IMR-90 (cell line): ENCODE data around the gene CAPZA2. TPM values are rescaled to one million over a fixed set of nuclear protein-coding genes. Genes with fewer than 3 reads are reported as not detected.

Source experiments
- ATAC-seq: fragments of 200-7000 bp; cut with Tn5 transposase; 2 replicates; pipeline ENCODE4 v1.9.1; 2020; ENCODE audit warnings: low read depth, mild to moderate bottlenecking, moderate library complexity
- BruUV-seq: library from RNA; stranded (reverse); fragments of 400-500 nt; replicated peaks from 2 replicates; lab custom pipeline; 2021; lab: Mats Ljungman, UMichigan
- CTCF ChIA-PET: fragments of 300-600 bp; formaldehyde crosslinking; extraction: SDS; loops from one replicate; lab custom pipeline; 2021; ENCODE audit warnings: antibody characterized with exemption; lab: Yijun Ruan, JAX
- POLR2A ChIA-PET: fragments of 300-600 bp; sonication (Branson Sonifier 250); formaldehyde crosslinking; loops from one replicate; lab custom pipeline; 2022; ENCODE audit warnings: antibody characterized with exemption; ENCODE audit not compliant: unreplicated experiment; lab: Charles Lee
- DNase-seq: peaks from one replicate; pipeline ENCODE4 v3.0.0; 2013
- H2AFZ ChIP-seq: replicated peaks from 2 replicates; pipeline ENCODE3; 2013; ENCODE audit warnings: low read length, mild to moderate bottlenecking; ENCODE audit not compliant: poor library complexity
- H2AK5ac ChIP-seq: 2 replicates; pipeline ENCODE4 v1.6.1; 2013; ENCODE audit warnings: low read depth, low read length, inconsistent platforms
- H2AK9ac ChIP-seq: replicated peaks from 2 replicates; pipeline ENCODE3; 2013; ENCODE audit warnings: mild to moderate bottlenecking, low read depth, low read length, moderate library complexity; ENCODE audit not compliant: poor library complexity
- H2BK120ac ChIP-seq: 2 replicates; pipeline ENCODE4 v1.6.1; 2013; ENCODE audit warnings: low read depth, low read length, inconsistent platforms
- H2BK15ac ChIP-seq: 3 replicates; pipeline ENCODE4 v1.6.1; 2013; ENCODE audit warnings: low read depth, low read length, inconsistent platforms
- H2BK20ac ChIP-seq: 2 replicates; pipeline ENCODE4 v1.6.1; 2013; ENCODE audit warnings: low read depth, mild to moderate bottlenecking, inconsistent platforms, low read length, moderate library complexity
- H2BK5ac ChIP-seq: 2 replicates; pipeline ENCODE4 v1.6.1; 2013; ENCODE audit warnings: mild to moderate bottlenecking, low read depth, low read length, inconsistent platforms; ENCODE audit not compliant: poor library complexity, severe bottlenecking
- H3K14ac ChIP-seq: replicated peaks from 2 replicates; pipeline ENCODE4 v1.6.1; 2013; ENCODE audit warnings: low read depth, low read length, inconsistent platforms
- H3K18ac ChIP-seq: 2 replicates; pipeline ENCODE4 v1.6.1; 2013; ENCODE audit warnings: low read depth, low read length, control low read depth
- H3K23ac ChIP-seq: 2 replicates; pipeline ENCODE4 v1.6.1; 2013; ENCODE audit warnings: low read depth, low read length, inconsistent platforms
- H3K27ac ChIP-seq: 2 replicates; pipeline ENCODE4 v1.5.1; 2013; ENCODE audit warnings: mild to moderate bottlenecking, control low read depth, low read length; ENCODE audit not compliant: insufficient read depth
- H3K27me3 ChIP-seq: 2 replicates; pipeline ENCODE4 v1.6.1; 2013; ENCODE audit warnings: low read length; ENCODE audit not compliant: control insufficient read depth, insufficient read depth
- H3K36me3 ChIP-seq: 2 replicates; pipeline ENCODE4 v1.6.1; 2013; ENCODE audit warnings: low read length, mixed read lengths; ENCODE audit not compliant: control insufficient read depth, insufficient read depth
- H3K4ac ChIP-seq: 2 replicates; pipeline ENCODE4 v1.6.1; 2013; ENCODE audit warnings: low read depth, low read length, inconsistent platforms
- H3K4me1 ChIP-seq: 2 replicates; pipeline ENCODE4 v1.6.1; 2013; ENCODE audit warnings: low read length, mixed read lengths; ENCODE audit not compliant: control insufficient read depth, insufficient read depth
- H3K4me2 ChIP-seq: 2 replicates; pipeline ENCODE4 v1.6.1; 2013; ENCODE audit warnings: low read depth, mild to moderate bottlenecking, control low read depth, low read length, moderate library complexity
- H3K4me3 ChIP-seq: 2 replicates; pipeline ENCODE4 v1.5.1; 2013; ENCODE audit warnings: low read depth, mild to moderate bottlenecking, control low read depth, low read length, moderate library complexity; ENCODE audit not compliant: insufficient read depth
- H3K56ac ChIP-seq: 2 replicates; pipeline ENCODE4 v1.6.1; 2013; ENCODE audit warnings: low read length, inconsistent platforms; ENCODE audit not compliant: insufficient read depth; ENCODE audit errors: extremely low read depth
- H3K79me1 ChIP-seq, 2 experiments: 2 replicates each; pipeline ENCODE4 v1.6.1; 2013; ENCODE audit warnings: low read length in 2 of 2, inconsistent platforms in 1 of 2, low read depth in 1 of 2
- H3K9ac ChIP-seq: 2 replicates; pipeline ENCODE4 v1.6.1; 2013; ENCODE audit warnings: low read depth, low read length, control low read depth
- H3K9me1 ChIP-seq: 2 replicates; pipeline ENCODE4 v1.6.1; 2013; ENCODE audit warnings: low read length, inconsistent platforms; ENCODE audit not compliant: insufficient read depth
- H3K9me3 ChIP-seq: 2 replicates; pipeline ENCODE4 v1.6.1; 2013; ENCODE audit warnings: low read length; ENCODE audit not compliant: control insufficient read depth, insufficient read depth
- H4K20me1 ChIP-seq: 2 replicates; pipeline ENCODE4 v1.6.1; 2013; ENCODE audit warnings: low read length, inconsistent platforms; ENCODE audit not compliant: insufficient read depth
- H4K5ac ChIP-seq: 2 replicates; pipeline ENCODE4 v1.6.1; 2013; ENCODE audit warnings: mild to moderate bottlenecking, low read depth, low read length, control low read depth
- H4K8ac ChIP-seq, 2 experiments: 2 replicates each; pipeline ENCODE4 v1.6.1; 2013; ENCODE audit warnings: low read depth in 2 of 2, low read length in 2 of 2, control low read depth in 1 of 2, inconsistent platforms in 1 of 2
- H4K91ac ChIP-seq: 2 replicates; pipeline ENCODE4 v1.6.1; 2013; ENCODE audit warnings: low read depth, low read length, inconsistent platforms; ENCODE audit not compliant: insufficient read depth
- BHLHE40 ChIP-seq: fragments of 150-350 bp; IDR thresholded peaks from 2 replicates; pipeline ENCODE4 v1.6.1; 2016; ENCODE audit warnings: mild to moderate bottlenecking, low read depth, low read length
- CEBPB ChIP-seq: IDR thresholded peaks from 2 replicates; pipeline ENCODE4 v1.6.1; 2012; ENCODE audit warnings: low read depth, low read length, improper control_type of control experiment
- CHD1 ChIP-seq: IDR thresholded peaks from 2 replicates; pipeline ENCODE4 v1.6.1; 2012; ENCODE audit warnings: low read depth, low read length, improper control_type of control experiment
- CTCF ChIP-seq: conservative IDR thresholded peaks from 2 replicates; pipeline ENCODE4 v1.5.1; 2012; ENCODE audit warnings: mild to moderate bottlenecking, low read depth, low read length, improper control_type of control experiment
- FOS ChIP-seq: fragments of 150-350 bp; IDR thresholded peaks from 2 replicates; pipeline ENCODE4 v1.6.1; 2016; ENCODE audit warnings: low read depth, low read length
- MAFK ChIP-seq: IDR thresholded peaks from 2 replicates; pipeline ENCODE4 v1.6.1; 2012; ENCODE audit warnings: low read depth, low read length, improper control_type of control experiment
- MAZ ChIP-seq: IDR thresholded peaks from 2 replicates; pipeline ENCODE4 v1.6.1; 2012; ENCODE audit warnings: low read depth, mild to moderate bottlenecking, low read length, improper control_type of control experiment, moderate library complexity, borderline replicate concordance
- MXI1 ChIP-seq: IDR thresholded peaks from 2 replicates; pipeline ENCODE4 v1.6.1; 2012; ENCODE audit warnings: low read depth, mild to moderate bottlenecking, low read length, moderate library complexity, borderline replicate concordance
- NFE2L2 ChIP-seq: fragments of 150-350 bp; IDR thresholded peaks from 2 replicates; pipeline ENCODE4 v1.6.1; 2016; ENCODE audit warnings: low read depth, mild to moderate bottlenecking, low read length
- POLR2A ChIP-seq: IDR thresholded peaks from 2 replicates; pipeline ENCODE4 v1.6.1; 2012; ENCODE audit warnings: mild to moderate bottlenecking, low read depth, low read length
- RAD21 ChIP-seq: IDR thresholded peaks from 2 replicates; pipeline ENCODE4 v1.6.1; 2012; ENCODE audit warnings: low read length, improper control_type of control experiment
- RCOR1 ChIP-seq: IDR thresholded peaks from 2 replicates; pipeline ENCODE4 v1.6.1; 2012; ENCODE audit warnings: mild to moderate bottlenecking, low read length, improper control_type of control experiment; ENCODE audit not compliant: insufficient replicate concordance
- RFX5 ChIP-seq: IDR thresholded peaks from 2 replicates; pipeline ENCODE4 v1.8.0; 2012; ENCODE audit warnings: low read depth, mild to moderate bottlenecking, low read length, moderate library complexity
- SMC3 ChIP-seq: fragments of 150-350 bp; IDR thresholded peaks from 2 replicates; pipeline ENCODE4 v1.6.1; 2016; ENCODE audit warnings: low read depth, mild to moderate bottlenecking, antibody characterized with exemption, low read length, moderate library complexity
- USF2 ChIP-seq: fragments of 150-350 bp; IDR thresholded peaks from 2 replicates; pipeline ENCODE4 v1.6.1; 2017; ENCODE audit warnings: mild to moderate bottlenecking, antibody characterized with exemption, low read length, low read depth
- WGBS, 2 experiments: methylation state at CpG; one replicate each; pipeline versions ENCODE4 v1.1.5 to v1.1.7; 2013; ENCODE audit warnings: missing lambda C conversion rate in 2 of 2; ENCODE audit not compliant: insufficient read length in 1 of 2; ENCODE audit errors: extremely low coverage in 2 of 2; 5-methylcytosine and 5-hydroxymethylcytosine counted together
- dilution Hi-C: fragments of 300-500 bp; cut with HindIII; formaldehyde crosslinking; loops from one replicate; pipeline ENCODE4 v1.14.3; 2018; ENCODE audit warnings: low sequenced_read_pairs; ENCODE audit not compliant: unreplicated experiment
- in situ Hi-C: fragments of 300-500 bp; cut with MboI; formaldehyde crosslinking; loops from 3 replicates; pipeline ENCODE4 v1.14.3; 2019; ENCODE audit warnings: low sequenced_read_pairs, inconsistent platforms, mixed read lengths
- intact Hi-C: fragments of 100-400 bp; cut with micrococcal nuclease; formaldehyde crosslinking; loops from 2 replicates; pipeline ENCODE4 v1.10.0; 2022
- polyA plus RNA-seq, 3 experiments: library from polyadenylated mRNA; depleted of rRNA; stranded (reverse); fragments of >200 nt; gene quantifications; 2 replicates each; pipeline ENCODE4 v1.2.3, GENCODE V29; 2012; ENCODE audit warnings: low replicate concordance in 1 of 3
- total RNA-seq: library from RNA; depleted of rRNA; stranded (reverse); fragments of >200 nt; gene quantifications from 2 replicates; pipeline ENCODE4 v1.2.3, GENCODE V29; 2012
- TF ChIP-seq, protein P1 (sequence below): fragments of 150-350 bp; IDR thresholded peaks from 2 replicates; pipeline ENCODE4 v1.6.1; 2016; ENCODE audit warnings: low read depth, mild to moderate bottlenecking, low read length, moderate library complexity, borderline replicate concordance

The CAPZA2 gene
- total and polyA plus RNA-seq, 2 of the 4 experiments (the other 2 are of a cell fraction): 66.6 to 133 TPM

- Histone ChIP-seq H4K5ac (no peak overlapping the region), H4K20me1 (no peaks in the 10 kb centered on the region), H2AK5ac (no peak overlapping the region), H3K9me3 (no peaks in the 10 kb centered on the region), H2BK15ac (no peak overlapping the region), H3K4me1 (peaks cover 3% of the 10 kb centered on the region; the same call in 1 of the 2 replicates), H3K36me3 (no peaks in the 10 kb centered on the region), H2BK120ac (no peak overlapping the region), H3K18ac (no peak overlapping the region), H2BK5ac (no peak overlapping the region), H3K79me1 (no peaks in the 10 kb centered on the region), H3K9ac (no peak overlapping the region), H3K14ac (no peak overlapping the region), H2AK9ac (no peak overlapping the region), H3K23ac (no peak overlapping the region), H3K9me1 (no peaks in the 10 kb centered on the region), H3K56ac (no peak overlapping the region), H4K8ac (no peak overlapping the region), H2BK20ac (no peak overlapping the region), H3K4me3 (no peak overlapping the region), H4K91ac (no peak overlapping the region), H2AFZ (no peak overlapping the region), H3K4me2 (no peak overlapping the region), H3K27me3 (peaks cover 6% of the 10 kb centered on the region), H3K4ac (no peak overlapping the region), H3K27ac (no peak overlapping the region)
- DNase-seq (no peak), ATAC-seq (no peak)
- no TSS peak for BruUV-seq
- in situ Hi-C loops (no loop called here), dilution Hi-C loops (no loop called here), intact Hi-C loops (no loop called here)
- POLR2A ChIA-PET: no interaction called here
- TF ChIP-seq MAFK (no peak), CTCF (no peak), MAZ (no peak), RAD21 (no peak), CHD1 (no peak), MXI1 (no peak), FOS (no peak), BHLHE40 (no peak), POLR2A (no peak), NFE2L2 (no peak), RCOR1 (no peak), CEBPB (no peak), RFX5 (no peak), SMC3 (no peak), USF2 (no peak)
- TF ChIP-seq, protein P1, sequence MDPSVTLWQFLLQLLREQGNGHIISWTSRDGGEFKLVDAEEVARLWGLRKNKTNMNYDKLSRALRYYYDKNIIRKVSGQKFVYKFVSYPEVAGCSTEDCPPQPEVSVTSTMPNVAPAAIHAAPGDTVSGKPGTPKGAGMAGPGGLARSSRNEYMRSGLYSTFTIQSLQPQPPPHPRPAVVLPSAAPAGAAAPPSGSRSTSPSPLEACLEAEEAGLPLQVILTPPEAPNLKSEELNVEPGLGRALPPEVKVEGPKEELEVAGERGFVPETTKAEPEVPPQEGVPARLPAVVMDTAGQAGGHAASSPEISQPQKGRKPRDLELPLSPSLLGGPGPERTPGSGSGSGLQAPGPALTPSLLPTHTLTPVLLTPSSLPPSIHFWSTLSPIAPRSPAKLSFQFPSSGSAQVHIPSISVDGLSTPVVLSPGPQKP: no peak
- CTCF ChIA-PET: no interaction called here
- no CpG with 5 or more reads among the region's 3 CpGs for whole genome bisulfite sequencing, 2 experiments
These were observed 10.7 kb upstream of the CAPZA2 start for GRCh38 chr7:116851671-116852070.
